HCT116 (cell line): ENCODE data around the gene OXCT1. TPM values are rescaled to one million over a fixed set of nuclear protein-coding genes. Genes with fewer than 3 reads are reported as not detected.

Experiments used
- ATAC-seq: fragments of 200-7000 bp; cut with Tn5 transposase; 2 replicates; pipeline ENCODE4 v1.9.1; 2020; ENCODE audit warnings: mild to moderate bottlenecking, moderate library complexity
- BruUV-seq: library from RNA; stranded (reverse); fragments of 400-500 nt; replicated peaks from 2 replicates; lab custom pipeline; 2021; lab: Mats Ljungman, UMichigan
- CTCF ChIA-PET: fragments of 300-600 bp; sonication (Branson Sonifier 250); formaldehyde crosslinking; loops from one replicate; lab custom pipeline; 2021; ENCODE audit warnings: antibody characterized with exemption; lab: Charles Lee
- POLR2A ChIA-PET: fragments of 300-600, 350-600 bp; sonication (Branson Sonifier 250); formaldehyde crosslinking; loops from one replicate; lab custom pipeline; 2021; ENCODE audit warnings: antibody characterized with exemption; lab: Charles Lee
- RAD21 ChIA-PET, 2 experiments: fragments of 300-600 bp; sonication (Branson Sonifier 250); formaldehyde crosslinking; loops; one replicate each; lab custom pipeline; 2023; ENCODE audit warnings: low total read pairs in 2 of 2; ENCODE audit not compliant: uncharacterized antibody in 2 of 2, unreplicated experiment in 2 of 2, low non-redundant PET in 1 of 2; lab: Charles Lee
- DNase-seq: peaks from one replicate; pipeline ENCODE4 v3.0.0-alpha.2; 2010; ENCODE audit warnings: low read depth, low spot score
- H2AFZ ChIP-seq: fragments of 200-600 bp; shearing (Covaris generic), sonication (generic); 2 replicates; pipeline ENCODE4 v1.6.1; 2017; ENCODE audit warnings: low read depth, mixed run types, mixed read lengths, antibody characterized with exemption, low read length; ENCODE audit not compliant: poor library complexity, severe bottlenecking
- H3K27ac ChIP-seq: 2 replicates; pipeline ENCODE4 v1.5.1; 2012; ENCODE audit warnings: low read depth, low read length
- H3K27me3 ChIP-seq: fragments of 200-600 bp; sonication (generic); 2 replicates; pipeline ENCODE4 v1.6.1; 2016; ENCODE audit warnings: mixed run types, low read length, mixed read lengths; ENCODE audit not compliant: insufficient read depth
- H3K36me3 ChIP-seq, 2 experiments: fragments of 200-500 bp in 1 of 2; fragments of 200-600 bp in 1 of 2; sonication (Bioruptor generic) in 1 of 2; sonication (generic) in 1 of 2; 2 replicates each; pipeline versions ENCODE4 v1.5.1 to v1.6.1; 2014 to 2016; ENCODE audit warnings: low read length in 2 of 2, inconsistent platforms in 1 of 2, mixed read lengths in 1 of 2, mixed run types in 1 of 2; ENCODE audit not compliant: insufficient read depth in 2 of 2, control insufficient read depth in 1 of 2
- H3K4me1 ChIP-seq, 2 experiments: fragments of 200-600 bp in 1 of 2; sonication (generic) in 1 of 2; 2 replicates each; pipeline versions ENCODE4 v1.5.1 to v1.6.1; 2012 to 2017; ENCODE audit warnings: low read length in 2 of 2, inconsistent platforms in 1 of 2, mild to moderate bottlenecking in 1 of 2, mixed read lengths in 1 of 2, mixed run types in 1 of 2, moderate library complexity in 1 of 2; ENCODE audit not compliant: insufficient read depth in 2 of 2, control insufficient read depth in 1 of 2
- H3K4me2 ChIP-seq: fragments of 200-600 bp; sonication (generic); 2 replicates; pipeline ENCODE4 v1.6.1; 2017; ENCODE audit warnings: mixed run types, low read length, mixed read lengths
- H3K4me3 ChIP-seq, 2 experiments: fragments of 200-600 bp in 1 of 2; sonication (generic) in 1 of 2; replicated peaks in 1 of 2; 2 replicates each; pipeline ENCODE4 v1.5.1; 2011 to 2016; ENCODE audit warnings: low read length in 2 of 2, control low read depth in 1 of 2, low read depth in 1 of 2, mild to moderate bottlenecking in 1 of 2, mixed read lengths in 1 of 2, mixed run types in 1 of 2
- H3K79me2 ChIP-seq: fragments of 200-600 bp; sonication (generic); 2 replicates; pipeline ENCODE4 v1.6.1; 2017; ENCODE audit warnings: mild to moderate bottlenecking, mixed run types, low read length, moderate library complexity, mixed read lengths; ENCODE audit not compliant: insufficient read depth
- H3K9ac ChIP-seq: fragments of 200-600 bp; sonication (generic); 2 replicates; pipeline ENCODE4 v1.6.1; 2016; ENCODE audit warnings: low read length, mixed read lengths
- H3K9me2 ChIP-seq: fragments of 200-600 bp; sonication (generic), shearing (Covaris generic); 2 replicates; pipeline ENCODE4 v1.6.1; 2017; ENCODE audit warnings: mixed run types, mild to moderate bottlenecking, moderate library complexity; ENCODE audit not compliant: insufficient read depth
- H3K9me3 ChIP-seq, 2 experiments: fragments of 200-500 bp in 1 of 2; fragments of 200-600 bp in 1 of 2; sonication (Bioruptor generic) in 1 of 2; sonication (generic) in 1 of 2; 2 replicates each; pipeline ENCODE4 v1.6.1; 2014 to 2017; ENCODE audit warnings: low read length in 2 of 2, mixed read lengths in 2 of 2, inconsistent platforms in 1 of 2, low read depth in 1 of 2, mild to moderate bottlenecking in 1 of 2, mixed run types in 1 of 2, moderate library complexity in 1 of 2; ENCODE audit not compliant: control insufficient read depth in 1 of 2, insufficient read depth in 1 of 2
- H4K20me1 ChIP-seq: fragments of 200-600 bp; sonication (generic), shearing (Covaris generic); 2 replicates; pipeline ENCODE4 v1.6.1; 2017; ENCODE audit warnings: mixed run types, mild to moderate bottlenecking, moderate library complexity; ENCODE audit not compliant: insufficient read depth
- CBX3 ChIP-seq: IDR thresholded peaks from 2 replicates; pipeline ENCODE4 v1.6.1; 2012; ENCODE audit warnings: low read depth
- CEBPB ChIP-seq: IDR thresholded peaks from 2 replicates; pipeline ENCODE4 v1.6.1; 2012; ENCODE audit warnings: low read depth
- EGR1 ChIP-seq: IDR thresholded peaks from 2 replicates; pipeline ENCODE4 v1.6.1; 2012; ENCODE audit warnings: low read depth
- ELF1 ChIP-seq: IDR thresholded peaks from 2 replicates; pipeline ENCODE4 v1.6.1; 2012; ENCODE audit warnings: low read depth, borderline replicate concordance
- EZH2 ChIP-seq: fragments of 200-600 bp; sonication (generic); IDR thresholded peaks from 2 replicates; pipeline ENCODE4 v1.6.1; 2017; ENCODE audit warnings: antibody characterized with exemption, mixed run types
- EZH2phosphoT487 ChIP-seq: fragments of 200-600 bp; IDR thresholded peaks from 2 replicates; pipeline ENCODE4 v1.6.1; 2018; ENCODE audit warnings: antibody characterized with exemption, borderline replicate concordance
- FOSL1 ChIP-seq: IDR thresholded peaks from 2 replicates; pipeline ENCODE4 v1.6.1; 2012; ENCODE audit warnings: low read depth
- JUND ChIP-seq: IDR thresholded peaks from 2 replicates; pipeline ENCODE4 v1.6.1; 2012
- POLR2A ChIP-seq: IDR thresholded peaks from 2 replicates; pipeline ENCODE4 v1.7.0; 2011; ENCODE audit warnings: borderline replicate concordance; ENCODE audit not compliant: insufficient read depth, insufficient read length; ENCODE audit errors: extremely low read depth
- POLR2AphosphoS5 ChIP-seq: IDR thresholded peaks from 2 replicates; pipeline ENCODE4 v1.6.1; 2011; ENCODE audit warnings: mild to moderate bottlenecking, low read depth, low read length, moderate library complexity
- RAD21 ChIP-seq: IDR thresholded peaks from 2 replicates; pipeline ENCODE4 v1.6.1; 2012; ENCODE audit warnings: low read depth, mild to moderate bottlenecking
- SIN3A ChIP-seq: IDR thresholded peaks from 2 replicates; pipeline ENCODE4 v1.6.1; 2012; ENCODE audit warnings: low read depth
- SRF ChIP-seq: IDR thresholded peaks from 2 replicates; pipeline ENCODE4 v1.6.1; 2012; ENCODE audit warnings: low read depth
- TCF7L2 ChIP-seq: IDR thresholded peaks from 2 replicates; pipeline ENCODE4 v1.7.0; 2011; ENCODE audit warnings: borderline replicate concordance, inconsistent platforms; ENCODE audit not compliant: insufficient read depth, insufficient read length; ENCODE audit errors: extremely low read depth
- YY1 ChIP-seq: IDR thresholded peaks from 2 replicates; pipeline ENCODE4 v1.6.1; 2011; ENCODE audit warnings: low read length, low read depth, moderate library complexity, mild to moderate bottlenecking; ENCODE audit not compliant: insufficient replicate concordance; ENCODE audit errors: extremely low read depth
- ZFX ChIP-seq: fragments of 450-650 bp; IDR thresholded peaks from 2 replicates; pipeline ENCODE4 v1.6.1; 2017
- ZNF274 ChIP-seq: fragments of 200-500 bp; sonication (Bioruptor generic); IDR thresholded peaks from 2 replicates; pipeline ENCODE4 v1.6.1; 2014; ENCODE audit warnings: mild to moderate bottlenecking, low read depth, low read length, inconsistent platforms
- intact Hi-C: fragments of 100-400 bp; cut with micrococcal nuclease; formaldehyde crosslinking; loops from 2 replicates; pipeline ENCODE4 v1.10.0; 2022
- total RNA-seq: library from RNA; stranded (reverse); gene quantifications from one replicate; pipeline ENCODE4 v1.2.1, GENCODE V29; 2021; ENCODE audit not compliant: unreplicated experiment
- TF ChIP-seq, protein P1 (sequence below): IDR thresholded peaks from 2 replicates; pipeline ENCODE4 v1.6.1; 2011; ENCODE audit warnings: mild to moderate bottlenecking, low read length, moderate library complexity; ENCODE audit not compliant: insufficient replicate concordance; ENCODE audit errors: extremely low read depth
- TF ChIP-seq, protein P2 (sequence below), 3 experiments: fragments of 200-600 bp in 1 of 3; sonication (generic) in 1 of 3; IDR thresholded peaks in 2 of 3; conservative IDR thresholded peaks in 1 of 3; 2 replicates each; pipeline ENCODE4 v1.5.1; 2012 to 2017; ENCODE audit warnings: low read depth in 2 of 3, low read length in 2 of 3, antibody characterized with exemption in 1 of 3, borderline replicate concordance in 1 of 3, control low read depth in 1 of 3, mild to moderate bottlenecking in 1 of 3, mixed read lengths in 1 of 3, mixed run types in 1 of 3, moderate library complexity in 1 of 3; ENCODE audit not compliant: insufficient read depth in 1 of 3
- TF ChIP-seq, protein P3 (sequence below): IDR thresholded peaks from 2 replicates; pipeline ENCODE4 v1.6.1; 2012

Gene OXCT1
- total RNA-seq, 1 experiment from 2014 or later, result 28.1 TPM

GRCh38 chr5:41883243-41883642, 13.0 kb upstream of the OXCT1 start:
- TF ChIP-seq ZNF274, result no peak
- TF ChIP-seq TCF7L2, result no peak
- TF ChIP-seq CBX3, result no peak
- no peak for TF ChIP-seq JUND
- no peak for TF ChIP-seq RAD21
- TF ChIP-seq CEBPB, result no peak
- TF ChIP-seq ZFX, result no peak
- TF ChIP-seq SRF, result no peak
- TF ChIP-seq YY1, result no peak
- TF ChIP-seq EZH2, result no peak
- no peak for TF ChIP-seq EGR1
- TF ChIP-seq SIN3A, result no peak
- TF ChIP-seq POLR2A, result no peak
- TF ChIP-seq, protein P1, sequence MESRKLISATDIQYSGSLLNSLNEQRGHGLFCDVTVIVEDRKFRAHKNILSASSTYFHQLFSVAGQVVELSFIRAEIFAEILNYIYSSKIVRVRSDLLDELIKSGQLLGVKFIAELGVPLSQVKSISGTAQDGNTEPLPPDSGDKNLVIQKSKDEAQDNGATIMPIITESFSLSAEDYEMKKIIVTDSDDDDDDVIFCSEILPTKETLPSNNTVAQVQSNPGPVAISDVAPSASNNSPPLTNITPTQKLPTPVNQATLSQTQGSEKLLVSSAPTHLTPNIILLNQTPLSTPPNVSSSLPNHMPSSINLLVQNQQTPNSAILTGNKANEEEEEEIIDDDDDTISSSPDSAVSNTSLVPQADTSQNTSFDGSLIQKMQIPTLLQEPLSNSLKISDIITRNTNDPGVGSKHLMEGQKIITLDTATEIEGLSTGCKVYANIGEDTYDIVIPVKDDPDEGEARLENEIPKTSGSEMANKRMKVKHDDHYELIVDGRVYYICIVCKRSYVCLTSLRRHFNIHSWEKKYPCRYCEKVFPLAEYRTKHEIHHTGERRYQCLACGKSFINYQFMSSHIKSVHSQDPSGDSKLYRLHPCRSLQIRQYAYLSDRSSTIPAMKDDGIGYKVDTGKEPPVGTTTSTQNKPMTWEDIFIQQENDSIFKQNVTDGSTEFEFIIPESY, result no peak
- no peak for TF ChIP-seq POLR2AphosphoS5
- TF ChIP-seq, protein P2, sequence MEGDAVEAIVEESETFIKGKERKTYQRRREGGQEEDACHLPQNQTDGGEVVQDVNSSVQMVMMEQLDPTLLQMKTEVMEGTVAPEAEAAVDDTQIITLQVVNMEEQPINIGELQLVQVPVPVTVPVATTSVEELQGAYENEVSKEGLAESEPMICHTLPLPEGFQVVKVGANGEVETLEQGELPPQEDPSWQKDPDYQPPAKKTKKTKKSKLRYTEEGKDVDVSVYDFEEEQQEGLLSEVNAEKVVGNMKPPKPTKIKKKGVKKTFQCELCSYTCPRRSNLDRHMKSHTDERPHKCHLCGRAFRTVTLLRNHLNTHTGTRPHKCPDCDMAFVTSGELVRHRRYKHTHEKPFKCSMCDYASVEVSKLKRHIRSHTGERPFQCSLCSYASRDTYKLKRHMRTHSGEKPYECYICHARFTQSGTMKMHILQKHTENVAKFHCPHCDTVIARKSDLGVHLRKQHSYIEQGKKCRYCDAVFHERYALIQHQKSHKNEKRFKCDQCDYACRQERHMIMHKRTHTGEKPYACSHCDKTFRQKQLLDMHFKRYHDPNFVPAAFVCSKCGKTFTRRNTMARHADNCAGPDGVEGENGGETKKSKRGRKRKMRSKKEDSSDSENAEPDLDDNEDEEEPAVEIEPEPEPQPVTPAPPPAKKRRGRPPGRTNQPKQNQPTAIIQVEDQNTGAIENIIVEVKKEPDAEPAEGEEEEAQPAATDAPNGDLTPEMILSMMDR (IDR thresholded peaks at IDR 0.05 in 2 of 3, conservative IDR thresholded peaks at IDR 0.05 in 1 of 3; ENCODE audit: borderline replicate concordance in 1 of 3, insufficient read depth in 1 of 3, low read depth in 2 of 3, low read length in 2 of 3), result no peak
- TF ChIP-seq, protein P3, sequence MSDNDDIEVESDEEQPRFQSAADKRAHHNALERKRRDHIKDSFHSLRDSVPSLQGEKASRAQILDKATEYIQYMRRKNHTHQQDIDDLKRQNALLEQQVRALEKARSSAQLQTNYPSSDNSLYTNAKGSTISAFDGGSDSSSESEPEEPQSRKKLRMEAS, result no peak
- TF ChIP-seq EZH2phosphoT487, result no peak
- no peak for TF ChIP-seq FOSL1
- no peak for TF ChIP-seq ELF1
- no TSS peak for BruUV-seq
- DNase-seq (no peak), ATAC-seq (no peak)
- RAD21 ChIA-PET, result no interaction called here
- no peak overlapping the region for H2AFZ ChIP-seq
- H3K36me3 ChIP-seq, result no peaks in the 10 kb centered on the region
- H3K4me2 ChIP-seq, result no peak overlapping the region
- H3K27me3 ChIP-seq, result no peaks in the 10 kb centered on the region
- H3K4me3 ChIP-seq, result no peak overlapping the region
- no peaks in the 10 kb centered on the region for H3K79me2 ChIP-seq
- no peak overlapping the region for H3K9ac ChIP-seq
- POLR2A ChIA-PET, result no interaction called here
- no peak overlapping the region for H3K27ac ChIP-seq
- H4K20me1 ChIP-seq, result no peaks in the 10 kb centered on the region
- intact Hi-C loops, result no loop called here
- no peaks in the 10 kb centered on the region; the same call in 1 of the 2 replicates for H3K9me2 ChIP-seq
- CTCF ChIA-PET, result no interaction called here
- no peaks in the 10 kb centered on the region for H3K9me3 ChIP-seq
- no peaks in the 10 kb centered on the region for H3K4me1 ChIP-seq
